OCI-LY7 (cell line): ENCODE measurements around the gene HRH1. TPM values are rescaled to one million over a fixed set of nuclear protein-coding genes. Genes with fewer than 3 reads are reported as not detected.
"Not testable (repeated sequence)": the region's sequence is repeated elsewhere in the genome, so short reads cannot be mapped to it uniquely, and the experiment has no call there.

Source experiments
- BruUV-seq: library from RNA; stranded (reverse); fragments of 400-500 nt; replicated peaks from 2 replicates; lab custom pipeline; 2021; lab: Mats Ljungman, UMichigan
- CTCF ChIA-PET: fragments of 300-600 bp; sonication (Branson Sonifier 250); formaldehyde crosslinking; loops from one replicate; lab custom pipeline; 2022; ENCODE audit warnings: antibody characterized with exemption; ENCODE audit not compliant: unreplicated experiment; lab: Charles Lee
- POLR2A ChIA-PET: fragments of 300-600 bp; sonication (Branson Sonifier 250); formaldehyde crosslinking; loops from one replicate; lab custom pipeline; 2022; ENCODE audit warnings: antibody characterized with exemption; lab: Charles Lee
- DNase-seq: peaks from one replicate; pipeline ENCODE4 v3.0.0-alpha.2; 2015; ENCODE audit warnings: low spot score
- H2AFZ ChIP-seq: fragments of 200-600 bp; sonication (generic), shearing (Covaris generic); 2 replicates; pipeline ENCODE4 v1.6.1; 2014; ENCODE audit warnings: mild to moderate bottlenecking, antibody characterized with exemption, low read length, moderate library complexity
- H3K27ac ChIP-seq: fragments of 200-600 bp; sonication (generic); 2 replicates; pipeline ENCODE4 v1.5.1; 2014; ENCODE audit warnings: mixed run types, low read depth, mild to moderate bottlenecking, moderate library complexity, low read length, inconsistent platforms; ENCODE audit not compliant: poor library complexity, severe bottlenecking
- H3K36me3 ChIP-seq: fragments of 200-600 bp; sonication (generic); 2 replicates; pipeline ENCODE4 v1.6.1; 2014; ENCODE audit warnings: mild to moderate bottlenecking, antibody characterized with exemption, low read length, moderate library complexity, mixed read lengths; ENCODE audit not compliant: insufficient read depth
- H3K4me1 ChIP-seq: fragments of 200-600 bp; sonication (generic); 2 replicates; pipeline ENCODE4 v1.5.1; 2014; ENCODE audit warnings: mild to moderate bottlenecking, low read length; ENCODE audit not compliant: insufficient read depth, poor library complexity, severe bottlenecking
- H3K4me2 ChIP-seq: fragments of 200-600 bp; sonication (generic); 2 replicates; pipeline ENCODE4 v1.6.1; 2014; ENCODE audit warnings: mild to moderate bottlenecking, low read length
- H3K4me3 ChIP-seq: fragments of 200-600 bp; sonication (generic); 2 replicates; pipeline ENCODE4 v1.5.1; 2014; ENCODE audit warnings: mild to moderate bottlenecking, low read depth, low read length; ENCODE audit not compliant: poor library complexity, severe bottlenecking
- H3K79me2 ChIP-seq: fragments of 200-600 bp; sonication (generic); 2 replicates; pipeline ENCODE4 v1.6.1; 2016; ENCODE audit warnings: low read depth, mild to moderate bottlenecking, low read length, moderate library complexity, mixed read lengths; ENCODE audit not compliant: insufficient read depth
- H3K9me2 ChIP-seq: fragments of 200-600 bp; sonication (generic); 2 replicates; pipeline ENCODE4 v1.6.1; 2016; ENCODE audit warnings: mild to moderate bottlenecking, low read length, mixed read lengths; ENCODE audit not compliant: insufficient read depth
- H3K9me3 ChIP-seq: fragments of 200-600 bp; sonication (generic); 2 replicates; pipeline ENCODE4 v1.6.1; 2014; ENCODE audit warnings: mild to moderate bottlenecking, mixed run types, low read length, mixed read lengths
- H4K20me1 ChIP-seq: fragments of 200-600 bp; sonication (generic); 2 replicates; pipeline ENCODE4 v1.6.1; 2014; ENCODE audit warnings: mild to moderate bottlenecking, antibody characterized with exemption, low read length, moderate library complexity, mixed read lengths; ENCODE audit not compliant: insufficient read depth
- EZH2phosphoT487 ChIP-seq: fragments of 200-600 bp; sonication (generic); IDR thresholded peaks from 2 replicates; pipeline ENCODE4 v1.6.1; 2018; ENCODE audit warnings: low read depth, borderline replicate concordance, mild to moderate bottlenecking, mixed run types, antibody characterized with exemption, low read length, moderate library complexity, mixed read lengths
- intact Hi-C: fragments of 100-400 bp; cut with micrococcal nuclease; formaldehyde crosslinking; loops from one replicate; pipeline ENCODE4 v1.10.0; 2022; ENCODE audit not compliant: unreplicated experiment
- total RNA-seq, 2 experiments: library from RNA; depleted of rRNA in 1 of 2; stranded (reverse); fragments of >200 nt in 1 of 2; shearing (Covaris generic) in 1 of 2; gene quantifications; 2 replicates each; pipeline ENCODE4 v1.2.3, GENCODE V29; 2014 to 2022
- TF ChIP-seq, protein P1 (sequence below): fragments of 200-600 bp; sonication (generic); conservative IDR thresholded peaks from 2 replicates; pipeline ENCODE4 v1.5.1; 2014; ENCODE audit warnings: mild to moderate bottlenecking, antibody characterized with exemption, low read length, moderate library complexity, mixed read lengths

HRH1 gene
- total RNA-seq, 2 experiments from 2014 or later = not detected

DNA sequence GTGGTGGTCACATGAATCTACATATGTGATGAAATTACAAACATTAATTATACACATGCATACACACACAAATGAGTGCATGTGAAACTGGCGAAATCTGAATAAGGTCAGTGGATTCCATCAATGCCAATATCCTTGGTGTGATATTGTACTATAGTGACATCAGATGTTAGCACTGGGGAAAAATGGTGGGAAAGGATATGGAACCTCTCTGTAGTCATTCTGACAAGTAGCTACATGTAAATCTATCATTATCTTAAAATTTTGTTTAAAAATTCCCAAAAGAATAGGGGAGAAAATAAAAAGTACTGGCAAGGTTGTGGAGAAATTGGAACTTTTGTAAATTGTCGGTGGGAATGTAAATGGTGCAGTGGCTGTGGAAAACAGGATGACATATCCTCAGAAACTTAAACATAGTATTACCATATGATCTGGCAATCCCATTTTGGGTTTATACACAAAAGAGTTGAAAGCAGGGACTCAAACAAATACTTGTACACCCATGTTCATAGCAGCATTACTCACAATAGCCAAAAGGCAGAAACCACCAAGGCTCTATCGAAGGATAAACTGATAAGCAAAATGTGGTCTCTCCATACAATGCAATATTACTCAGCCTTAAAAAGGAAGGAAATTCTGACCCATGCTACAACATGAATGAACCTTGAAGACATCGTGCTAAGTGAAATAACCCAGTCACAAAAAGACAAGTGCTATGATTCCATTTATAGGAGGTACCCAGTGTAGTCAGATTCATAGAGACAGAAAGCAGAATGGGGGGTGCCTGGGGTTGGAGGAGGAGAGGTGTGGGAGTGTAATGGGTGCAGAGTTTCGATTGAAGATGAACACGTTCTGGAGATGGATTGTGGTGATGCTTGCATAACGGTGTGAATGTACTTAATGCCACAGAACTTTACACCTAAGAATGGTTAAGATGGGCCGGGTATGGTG lies 25.3 kb upstream of the HRH1 start:
- DNase-seq = no peak
- H4K20me1 ChIP-seq = no peaks in the 10 kb centered on the region
- H2AFZ ChIP-seq = no peak overlapping the region
- intact Hi-C loops = no loop called here
- POLR2A ChIA-PET = no interaction called here
- no peaks in the 10 kb centered on the region for H3K4me1 ChIP-seq
- no peak overlapping the region for H3K4me2 ChIP-seq
- CTCF ChIA-PET = no interaction called here
- BruUV-seq = no TSS peak
- H3K4me3 ChIP-seq = no peak overlapping the region
- H3K9me2 ChIP-seq = no peaks in the 10 kb centered on the region
- H3K36me3 ChIP-seq = no peaks in the 10 kb centered on the region
- TF ChIP-seq, protein P1, sequence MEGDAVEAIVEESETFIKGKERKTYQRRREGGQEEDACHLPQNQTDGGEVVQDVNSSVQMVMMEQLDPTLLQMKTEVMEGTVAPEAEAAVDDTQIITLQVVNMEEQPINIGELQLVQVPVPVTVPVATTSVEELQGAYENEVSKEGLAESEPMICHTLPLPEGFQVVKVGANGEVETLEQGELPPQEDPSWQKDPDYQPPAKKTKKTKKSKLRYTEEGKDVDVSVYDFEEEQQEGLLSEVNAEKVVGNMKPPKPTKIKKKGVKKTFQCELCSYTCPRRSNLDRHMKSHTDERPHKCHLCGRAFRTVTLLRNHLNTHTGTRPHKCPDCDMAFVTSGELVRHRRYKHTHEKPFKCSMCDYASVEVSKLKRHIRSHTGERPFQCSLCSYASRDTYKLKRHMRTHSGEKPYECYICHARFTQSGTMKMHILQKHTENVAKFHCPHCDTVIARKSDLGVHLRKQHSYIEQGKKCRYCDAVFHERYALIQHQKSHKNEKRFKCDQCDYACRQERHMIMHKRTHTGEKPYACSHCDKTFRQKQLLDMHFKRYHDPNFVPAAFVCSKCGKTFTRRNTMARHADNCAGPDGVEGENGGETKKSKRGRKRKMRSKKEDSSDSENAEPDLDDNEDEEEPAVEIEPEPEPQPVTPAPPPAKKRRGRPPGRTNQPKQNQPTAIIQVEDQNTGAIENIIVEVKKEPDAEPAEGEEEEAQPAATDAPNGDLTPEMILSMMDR = no peak
- no peak for TF ChIP-seq EZH2phosphoT487
- no peak overlapping the region for H3K27ac ChIP-seq
- H3K79me2 ChIP-seq = no peaks in the 10 kb centered on the region
- no peaks in the 10 kb centered on the region for H3K9me3 ChIP-seq

DNA sequence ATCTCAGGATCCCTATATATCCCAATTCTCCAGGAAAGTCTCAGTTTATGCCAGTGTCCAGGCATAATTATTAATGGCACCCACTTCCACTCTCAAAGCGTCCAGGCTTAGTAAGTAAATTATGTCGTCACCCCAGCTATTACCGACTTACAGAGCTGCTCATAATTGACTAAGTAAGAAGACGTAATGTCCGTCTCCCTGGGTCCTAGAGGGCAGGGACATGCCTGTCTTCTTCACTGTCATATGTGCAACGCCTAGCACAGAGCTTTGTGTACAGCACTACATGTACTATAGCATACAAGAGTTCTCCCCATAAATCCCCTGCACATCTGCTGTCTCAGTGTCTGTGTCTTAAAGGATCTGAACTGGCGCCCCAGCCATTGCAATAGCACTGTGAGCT lies 23.9 kb upstream of the HRH1 start:
- Histone ChIP-seq H3K79me2 (no peaks in the 10 kb centered on the region), H3K4me1 (no peaks in the 10 kb centered on the region), H3K4me2 (no peak overlapping the region), H3K4me3 (no peak overlapping the region), H3K9me2 (no peaks in the 10 kb centered on the region), H3K27ac (no peak overlapping the region), H3K36me3 (no peaks in the 10 kb centered on the region), H2AFZ (no peak overlapping the region), H4K20me1 (no peaks in the 10 kb centered on the region), H3K9me3 (no peaks in the 10 kb centered on the region)
- DNase-seq = no peak
- TF ChIP-seq EZH2phosphoT487 = no peak
- TF ChIP-seq, protein P1 = no peak
- BruUV-seq = no TSS peak
- ChIA-PET CTCF (interaction anchor here (0.6 kb wide), 1 partner anchor 640 kb away, joined by 3 read pairs; no protein-coding TSS in a partner anchor), POLR2A (no interaction called here)
- intact Hi-C loops = no loop called here

DNA sequence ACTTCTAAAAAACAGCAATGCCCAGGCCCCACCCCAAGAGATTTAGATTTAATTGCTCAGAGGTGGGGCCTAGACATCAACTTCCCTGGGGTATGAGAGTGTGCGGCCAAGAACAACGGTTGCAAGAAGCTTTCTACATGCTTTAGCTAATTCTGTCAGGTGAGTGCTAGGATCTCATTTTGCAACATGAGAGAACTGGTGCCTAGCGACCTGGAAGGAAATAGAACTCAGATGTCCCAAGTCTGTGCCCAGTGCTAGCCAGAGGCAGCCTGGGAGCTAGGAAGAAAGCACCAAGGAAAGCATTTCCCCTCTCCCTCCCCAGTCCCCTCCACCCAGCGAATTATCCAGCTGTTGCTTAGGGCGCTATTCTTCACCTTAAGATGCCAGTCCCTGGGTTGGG lies 22.9 kb upstream of the HRH1 start:
- no peaks in the 10 kb centered on the region for H3K79me2 ChIP-seq
- H2AFZ ChIP-seq = no peak overlapping the region
- BruUV-seq = no TSS peak
- ChIA-PET CTCF (no interaction called here), POLR2A (no interaction called here)
- no peaks in the 10 kb centered on the region for H3K36me3 ChIP-seq
- no peak overlapping the region for H3K27ac ChIP-seq
- H3K4me1 ChIP-seq = no peaks in the 10 kb centered on the region
- H3K4me3 ChIP-seq = no peak overlapping the region
- H3K9me3 ChIP-seq = no peaks in the 10 kb centered on the region
- H3K9me2 ChIP-seq = no peaks in the 10 kb centered on the region
- intact Hi-C loops = no loop called here
- TF ChIP-seq EZH2phosphoT487 = no peak
- TF ChIP-seq, protein P1 = no peak
- no peak overlapping the region for H3K4me2 ChIP-seq
- no peak for DNase-seq
- no peaks in the 10 kb centered on the region for H4K20me1 ChIP-seq

DNA sequence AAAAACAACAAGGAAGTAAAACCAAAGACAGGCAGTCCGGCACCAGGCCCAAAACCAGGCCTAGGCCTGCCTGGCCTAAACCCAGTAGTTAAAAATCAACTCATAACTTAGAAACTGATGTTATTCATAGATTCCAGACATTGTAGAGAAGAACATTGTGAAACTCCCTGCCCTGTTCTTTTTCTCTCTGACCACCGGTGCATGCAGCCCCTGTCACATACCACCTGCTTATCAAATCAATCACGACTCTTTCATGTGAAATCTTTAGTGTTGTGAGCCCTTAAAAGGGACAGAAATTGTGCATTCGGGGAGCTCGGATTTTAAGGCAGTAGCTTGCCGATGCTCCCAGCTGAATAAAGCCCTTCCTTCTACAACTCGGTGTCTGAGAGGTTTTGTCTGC lies 22.4 kb upstream of the HRH1 start:
- H4K20me1 ChIP-seq, H3K4me3 ChIP-seq, POLR2A ChIA-PET, H3K4me1 ChIP-seq, intact Hi-C loops, H3K79me2 ChIP-seq, H3K4me2 ChIP-seq, BruUV-seq, H3K9me2 ChIP-seq, H3K9me3 ChIP-seq, H3K27ac ChIP-seq, DNase-seq, H3K36me3 ChIP-seq, H2AFZ ChIP-seq, CTCF ChIA-PET: not testable (repeated sequence)
